MM.1S (cell line): ENCODE measurements around the gene DDX10.

Experiments
- DNase-seq: peaks from one replicate; pipeline ENCODE4 v3.0.0-alpha.2; 2015
- H2AFZ ChIP-seq: fragments of 300-600 bp; sonication (generic); 2 replicates; pipeline ENCODE4 v1.6.0; 2016; ENCODE audit warnings: antibody characterized with exemption, low read length
- H3F3A ChIP-seq: fragments of 300-600 bp; sonication (generic); 2 replicates; pipeline ENCODE4 v1.6.1; 2016; ENCODE audit warnings: mild to moderate bottlenecking, antibody characterized with exemption, low read length, moderate library complexity, mixed read lengths; ENCODE audit not compliant: insufficient read depth
- H3K27ac ChIP-seq: fragments of 300-600 bp; sonication (generic); 2 replicates; pipeline ENCODE4 v1.5.1; 2016; ENCODE audit warnings: mild to moderate bottlenecking, low read length
- H3K27me3 ChIP-seq: fragments of 300-600 bp; sonication (generic); replicated peaks from 2 replicates; pipeline ENCODE4 v1.6.0; 2016; ENCODE audit warnings: low read length; ENCODE audit not compliant: insufficient read depth
- H3K36me3 ChIP-seq: fragments of 300-600 bp; sonication (generic); replicated peaks from 2 replicates; pipeline ENCODE4 v1.6.1; 2016; ENCODE audit warnings: mild to moderate bottlenecking, low read length, mixed read lengths; ENCODE audit not compliant: insufficient read depth
- H3K4me1 ChIP-seq: fragments of 300-600 bp; sonication (generic); 2 replicates; pipeline ENCODE4 v1.6.1; 2016; ENCODE audit warnings: low read length, mixed read lengths
- H3K4me2 ChIP-seq: fragments of 300-600 bp; sonication (generic); 2 replicates; pipeline ENCODE4 v1.6.0; 2016; ENCODE audit warnings: low read depth, low read length
- H3K4me3 ChIP-seq: fragments of 300-600 bp; sonication (generic); 2 replicates; pipeline ENCODE4 v1.5.1; 2016; ENCODE audit warnings: low read length, mixed read lengths
- H3K79me2 ChIP-seq: fragments of 300-600 bp; sonication (generic); 2 replicates; pipeline ENCODE4 v1.6.1; 2016; ENCODE audit warnings: mixed run types, low read length, mixed read lengths
- H3K9ac ChIP-seq: fragments of 300-600 bp; sonication (generic); 2 replicates; pipeline ENCODE4 v1.6.1; 2016; ENCODE audit warnings: low read length, mixed read lengths
- H3K9me2 ChIP-seq: fragments of 300-600 bp; sonication (generic); replicated peaks from 2 replicates; pipeline ENCODE4 v1.6.1; 2016; ENCODE audit warnings: mild to moderate bottlenecking, low read length, mixed read lengths; ENCODE audit not compliant: insufficient read depth
- H3K9me3 ChIP-seq: fragments of 300-600 bp; sonication (generic); replicated peaks from 2 replicates; pipeline ENCODE4 v1.6.1; 2016; ENCODE audit warnings: mild to moderate bottlenecking, low read length, mixed read lengths; ENCODE audit not compliant: insufficient read depth
- H4K20me1 ChIP-seq: fragments of 300-600 bp; sonication (generic); 2 replicates; pipeline ENCODE4 v1.6.1; 2016; ENCODE audit warnings: mild to moderate bottlenecking, low read length, moderate library complexity, mixed read lengths; ENCODE audit not compliant: insufficient read depth
- CTCF ChIP-seq: fragments of 300-600 bp; sonication (generic); IDR thresholded peaks from 2 replicates; pipeline ENCODE4 v1.5.1; 2016; ENCODE audit warnings: antibody characterized with exemption, low read length, mixed read lengths
- EZH2 ChIP-seq: fragments of 300-600 bp; sonication (generic); optimal IDR thresholded peaks from 2 replicates; pipeline ENCODE3; 2017; ENCODE audit warnings: low read depth, mild to moderate bottlenecking, antibody characterized with exemption, low read length, mixed read lengths
- EZH2phosphoT487 ChIP-seq: fragments of 300-600 bp; sonication (generic); IDR thresholded peaks from 2 replicates; pipeline ENCODE4 v1.6.1; 2018; ENCODE audit warnings: antibody characterized with exemption, low read length

The DDX10 gene

GRCh38 chr11:108958368-108959104 is 293.7 kb downstream of the DDX10 start:
- Histone ChIP-seq H4K20me1 (no peaks in the 10 kb centered on the region), H3F3A (peaks cover 22% of the 10 kb centered on the region), H3K9me2 (no peaks in the 10 kb centered on the region), H2AFZ (peak overlapping the region; percentile 77; the same call in 1 of the 2 replicates), H3K27ac (peak overlapping the region; percentile 70; the same call in 1 of the 2 replicates), H3K4me1 (peaks cover 22% of the 10 kb centered on the region), H3K27me3 (no peaks in the 10 kb centered on the region), H3K4me2 (peak overlapping the region; percentile 68), H3K9ac (peak overlapping the region; percentile 28; the same call in 1 of the 2 replicates), H3K9me3 (no peaks in the 10 kb centered on the region), H3K4me3 (peak overlapping the region; percentile 28; the same call in 1 of the 2 replicates), H3K79me2 (no peaks in the 10 kb centered on the region), H3K36me3 (no peaks in the 10 kb centered on the region)
- TF ChIP-seq EZH2phosphoT487 (no peak), EZH2 (no peak), CTCF (0 out of 2 replicates have a peak, but pooled peaks have one; percentile 3)
- DNase-seq = peak; percentile 88

GRCh38 chr11:108959105-108959761 is 294.4 kb downstream of the DDX10 start:
- Histone ChIP-seq H3K9me3 (no peaks in the 10 kb centered on the region), H3K4me3 (peak overlapping the region; percentile 28; the same call in 1 of the 2 replicates), H3K36me3 (no peaks in the 10 kb centered on the region), H4K20me1 (no peaks in the 10 kb centered on the region), H3K4me2 (peak overlapping the region; percentile 68), H3K27ac (peak overlapping the region; percentile 70; the same call in 1 of the 2 replicates), H3K79me2 (no peaks in the 10 kb centered on the region), H3K9me2 (no peaks in the 10 kb centered on the region), H3K9ac (peak overlapping the region; percentile 28; the same call in 1 of the 2 replicates), H3F3A (peaks cover 22% of the 10 kb centered on the region), H2AFZ (peak overlapping the region; percentile 77), H3K4me1 (peaks cover 22% of the 10 kb centered on the region), H3K27me3 (no peaks in the 10 kb centered on the region)
- no peak for DNase-seq
- TF ChIP-seq CTCF = no peak
- no peak for TF ChIP-seq EZH2phosphoT487

- Histone ChIP-seq H3K27ac (no peak overlapping the region), H3K9ac (no peak overlapping the region), H2AFZ (peak overlapping the region; percentile 77; the same call in 1 of the 2 replicates), H3K4me3 (no peak overlapping the region), H4K20me1 (no peaks in the 10 kb centered on the region), H3K9me3 (no peaks in the 10 kb centered on the region), H3K4me2 (no peak overlapping the region), H3K9me2 (no peaks in the 10 kb centered on the region), H3K79me2 (no peaks in the 10 kb centered on the region), H3K4me1 (peaks cover 22% of the 10 kb centered on the region), H3F3A (peaks cover 22% of the 10 kb centered on the region), H3K27me3 (no peaks in the 10 kb centered on the region), H3K36me3 (no peaks in the 10 kb centered on the region)
- TF ChIP-seq EZH2phosphoT487 = no peak
- no peak for TF ChIP-seq EZH2
- no peak for TF ChIP-seq CTCF
- DNase-seq = no peak
Measured at GRCh38 chr11:108959874-108960273, 295.0 kb downstream of the DDX10 start.
